HepG2 (cell line): ENCODE measurements around the gene DNAJC5. TPM values are rescaled to one million over a fixed set of nuclear protein-coding genes. Genes with fewer than 3 reads are reported as not detected.

Source experiments
- ETV5 ChIP-seq: IDR thresholded peaks from 2 replicates; pipeline ENCODE4 v1.6.1; 2018; ENCODE audit warnings: missing biosample characterization, missing genetic modification reagents, inconsistent platforms, borderline replicate concordance
- GATAD2A ChIP-seq: IDR thresholded peaks from 2 replicates; pipeline ENCODE4 v1.6.1; 2016
- HMG20B ChIP-seq: conservative IDR thresholded peaks from 2 replicates; pipeline ENCODE4 v1.6.1; 2016; ENCODE audit warnings: missing genetic modification reagents, missing compliant biosample characterization
- MTA3 ChIP-seq: sonication (generic); formaldehyde crosslinking; IDR thresholded peaks from 2 replicates; pipeline ENCODE4 v1.4.0; 2020; ENCODE audit warnings: missing genetic modification reagents
- MTF2 ChIP-seq: sonication (generic); formaldehyde crosslinking; IDR thresholded peaks from 2 replicates; pipeline ENCODE4 v1.5.0; 2020; ENCODE audit warnings: missing genetic modification reagents, borderline replicate concordance
- ZNF225 ChIP-seq: sonication (generic); formaldehyde crosslinking; IDR thresholded peaks from 2 replicates; pipeline ENCODE4 v1.4.0; 2020; ENCODE audit warnings: mild to moderate bottlenecking, missing genetic modification reagents
- ZNF263 ChIP-seq: sonication (generic); formaldehyde crosslinking; IDR thresholded peaks from 2 replicates; pipeline ENCODE4 v1.4.0; 2020; ENCODE audit warnings: missing genetic modification reagents
- ZNF274 ChIP-seq: sonication (generic); formaldehyde crosslinking; IDR thresholded peaks from 2 replicates; pipeline ENCODE4 v1.5.1; 2020; ENCODE audit warnings: mild to moderate bottlenecking, missing genetic modification reagents
- ZNF747 ChIP-seq: sonication (generic); formaldehyde crosslinking; IDR thresholded peaks from 2 replicates; pipeline ENCODE4 v1.8.1; 2023; ENCODE audit warnings: missing genetic modification reagents, mild to moderate bottlenecking, borderline replicate concordance
- polyA plus RNA-seq, 8 experiments: library from polyadenylated mRNA; depleted of rRNA in 3 of 8; stranded (reverse) in 7 of 8; unstranded in 1 of 8; fragments of >200 nt; fragmentation: Illumina TruSeq in 4 of 8; extraction: Trizol in 4 of 8; gene quantifications; 2 replicates each; pipeline versions ENCODE4 v1.2.1 to v1.2.3, GENCODE V29; 2011 to 2016; ENCODE audit warnings: low read depth in 4 of 8, missing spikeins in 1 of 8, mixed read lengths in 1 of 8; ENCODE audit not compliant: insufficient read depth in 1 of 8
- total RNA-seq, 5 experiments: library from RNA; depleted of rRNA; stranded (reverse); fragments of >200 nt; fragmentation: Illumina TruSeq; extraction: Trizol; gene quantifications; 2 replicates each; pipeline ENCODE4 v1.2.3, GENCODE V29; 2016; ENCODE audit warnings: low read depth in 1 of 5
- TF ChIP-seq, protein P1 (sequence below), 2 experiments: sonication (generic) in 1 of 2; formaldehyde crosslinking in 1 of 2; IDR thresholded peaks; 2 replicates each; pipeline versions ENCODE4 v1.5.1 to v1.6.1; 2011 to 2020; ENCODE audit warnings: borderline replicate concordance in 1 of 2, low read depth in 1 of 2, low read length in 1 of 2, mild to moderate bottlenecking in 1 of 2, missing genetic modification reagents in 1 of 2, moderate library complexity in 1 of 2
- TF ChIP-seq, protein P2 (sequence below), 2 experiments: fragments of 450-650 bp in 1 of 2; sonication (generic) in 1 of 2; formaldehyde crosslinking in 1 of 2; IDR thresholded peaks; 2 replicates each; pipeline versions ENCODE4 v1.6.1 to v1.8.0; 2016 to 2022; ENCODE audit warnings: antibody characterized with exemption in 1 of 2, mild to moderate bottlenecking in 1 of 2, missing genetic modification reagents in 1 of 2
- TF ChIP-seq, protein P3 (sequence below): sonication (generic); formaldehyde crosslinking; IDR thresholded peaks from 2 replicates; pipeline ENCODE4 v1.8.0; 2022; ENCODE audit warnings: missing genetic modification reagents, mild to moderate bottlenecking, moderate library complexity, borderline replicate concordance
- TF ChIP-seq, protein P4 (sequence below): IDR thresholded peaks from 2 replicates; pipeline ENCODE4 v1.6.1; 2016; ENCODE audit warnings: missing compliant biosample characterization, missing genetic modification reagents, borderline replicate concordance

The DNAJC5 gene
- total and polyA plus RNA-seq, 2 of the 13 experiments (the other 11 are each of a cell fraction or from before 2014, with no cell fraction given), result 42.8 to 64.5 TPM

DNA sequence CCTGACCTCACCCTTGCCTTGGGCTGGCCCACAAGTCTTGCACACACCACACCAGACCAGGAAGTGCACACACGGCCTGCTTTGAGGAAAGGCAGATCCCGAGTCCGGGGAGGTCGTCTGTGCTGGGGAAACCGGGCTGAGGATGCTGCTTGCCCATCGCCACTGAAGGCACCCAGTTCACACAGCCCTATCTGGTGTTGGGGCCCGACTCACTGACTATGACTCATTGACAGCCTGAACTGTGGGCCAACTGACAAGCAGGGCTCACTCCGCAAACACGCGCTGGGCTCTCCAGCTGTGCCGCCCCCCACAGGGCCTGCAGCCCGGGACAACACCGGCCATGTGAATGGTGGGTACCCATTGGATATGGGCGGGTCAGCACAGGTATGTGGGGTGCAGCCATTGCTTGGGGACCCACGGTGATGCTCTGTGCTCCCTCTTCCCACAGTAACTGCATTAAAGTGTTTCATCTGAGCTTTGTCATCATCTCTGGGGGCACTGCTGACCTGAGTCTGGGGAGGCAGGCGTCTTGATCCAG, 82.9 kb downstream of the DNAJC5 start (continued):
- TF ChIP-seq, protein P1, sequence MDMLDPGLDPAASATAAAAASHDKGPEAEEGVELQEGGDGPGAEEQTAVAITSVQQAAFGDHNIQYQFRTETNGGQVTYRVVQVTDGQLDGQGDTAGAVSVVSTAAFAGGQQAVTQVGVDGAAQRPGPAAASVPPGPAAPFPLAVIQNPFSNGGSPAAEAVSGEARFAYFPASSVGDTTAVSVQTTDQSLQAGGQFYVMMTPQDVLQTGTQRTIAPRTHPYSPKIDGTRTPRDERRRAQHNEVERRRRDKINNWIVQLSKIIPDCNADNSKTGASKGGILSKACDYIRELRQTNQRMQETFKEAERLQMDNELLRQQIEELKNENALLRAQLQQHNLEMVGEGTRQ (IDR thresholded peaks at IDR 0.05; ENCODE audit: low read depth, low read length), result no peak
- TF ChIP-seq, protein P1 (CRISPR knock-in tag; IDR thresholded peaks at IDR 0.05; ENCODE audit: borderline replicate concordance), result no peak
- TF ChIP-seq ZNF747 (CRISPR knock-in tag) (no peak), ZNF225 (CRISPR knock-in tag) (no peak), HMG20B (CRISPR knock-in tag) (0 out of 2 replicates have a peak, but pooled peaks have one; percentile 21), ETV5 (CRISPR knock-in tag) (peak; percentile 23; the same call in 1 of the 2 replicates), GATAD2A (CRISPR knock-in tag) (peak; percentile 88), ZNF263 (CRISPR knock-in tag) (no peak), MTA3 (CRISPR knock-in tag) (no peak), ZNF274 (CRISPR knock-in tag) (0 out of 2 replicates have a peak, but pooled peaks have one; percentile 53), MTF2 (CRISPR knock-in tag) (peak; percentile 68; the same call in 1 of the 2 replicates)
- TF ChIP-seq, protein P2, sequence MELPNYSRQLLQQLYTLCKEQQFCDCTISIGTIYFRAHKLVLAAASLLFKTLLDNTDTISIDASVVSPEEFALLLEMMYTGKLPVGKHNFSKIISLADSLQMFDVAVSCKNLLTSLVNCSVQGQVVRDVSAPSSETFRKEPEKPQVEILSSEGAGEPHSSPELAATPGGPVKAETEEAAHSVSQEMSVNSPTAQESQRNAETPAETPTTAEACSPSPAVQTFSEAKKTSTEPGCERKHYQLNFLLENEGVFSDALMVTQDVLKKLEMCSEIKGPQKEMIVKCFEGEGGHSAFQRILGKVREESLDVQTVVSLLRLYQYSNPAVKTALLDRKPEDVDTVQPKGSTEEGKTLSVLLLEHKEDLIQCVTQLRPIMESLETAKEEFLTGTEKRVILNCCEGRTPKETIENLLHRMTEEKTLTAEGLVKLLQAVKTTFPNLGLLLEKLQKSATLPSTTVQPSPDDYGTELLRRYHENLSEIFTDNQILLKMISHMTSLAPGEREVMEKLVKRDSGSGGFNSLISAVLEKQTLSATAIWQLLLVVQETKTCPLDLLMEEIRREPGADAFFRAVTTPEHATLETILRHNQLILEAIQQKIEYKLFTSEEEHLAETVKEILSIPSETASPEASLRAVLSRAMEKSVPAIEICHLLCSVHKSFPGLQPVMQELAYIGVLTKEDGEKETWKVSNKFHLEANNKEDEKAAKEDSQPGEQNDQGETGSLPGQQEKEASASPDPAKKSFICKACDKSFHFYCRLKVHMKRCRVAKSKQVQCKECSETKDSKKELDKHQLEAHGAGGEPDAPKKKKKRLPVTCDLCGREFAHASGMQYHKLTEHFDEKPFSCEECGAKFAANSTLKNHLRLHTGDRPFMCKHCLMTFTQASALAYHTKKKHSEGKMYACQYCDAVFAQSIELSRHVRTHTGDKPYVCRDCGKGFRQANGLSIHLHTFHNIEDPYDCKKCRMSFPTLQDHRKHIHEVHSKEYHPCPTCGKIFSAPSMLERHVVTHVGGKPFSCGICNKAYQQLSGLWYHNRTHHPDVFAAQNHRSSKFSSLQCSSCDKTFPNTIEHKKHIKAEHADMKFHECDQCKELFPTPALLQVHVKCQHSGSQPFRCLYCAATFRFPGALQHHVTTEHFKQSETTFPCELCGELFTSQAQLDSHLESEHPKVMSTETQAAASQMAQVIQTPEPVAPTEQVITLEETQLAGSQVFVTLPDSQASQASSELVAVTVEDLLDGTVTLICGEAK (IDR thresholded peaks at IDR 0.05), result no peak
- TF ChIP-seq, protein P2 (CRISPR knock-in tag; IDR thresholded peaks at IDR 0.05), result no peak
- TF ChIP-seq, protein P3, sequence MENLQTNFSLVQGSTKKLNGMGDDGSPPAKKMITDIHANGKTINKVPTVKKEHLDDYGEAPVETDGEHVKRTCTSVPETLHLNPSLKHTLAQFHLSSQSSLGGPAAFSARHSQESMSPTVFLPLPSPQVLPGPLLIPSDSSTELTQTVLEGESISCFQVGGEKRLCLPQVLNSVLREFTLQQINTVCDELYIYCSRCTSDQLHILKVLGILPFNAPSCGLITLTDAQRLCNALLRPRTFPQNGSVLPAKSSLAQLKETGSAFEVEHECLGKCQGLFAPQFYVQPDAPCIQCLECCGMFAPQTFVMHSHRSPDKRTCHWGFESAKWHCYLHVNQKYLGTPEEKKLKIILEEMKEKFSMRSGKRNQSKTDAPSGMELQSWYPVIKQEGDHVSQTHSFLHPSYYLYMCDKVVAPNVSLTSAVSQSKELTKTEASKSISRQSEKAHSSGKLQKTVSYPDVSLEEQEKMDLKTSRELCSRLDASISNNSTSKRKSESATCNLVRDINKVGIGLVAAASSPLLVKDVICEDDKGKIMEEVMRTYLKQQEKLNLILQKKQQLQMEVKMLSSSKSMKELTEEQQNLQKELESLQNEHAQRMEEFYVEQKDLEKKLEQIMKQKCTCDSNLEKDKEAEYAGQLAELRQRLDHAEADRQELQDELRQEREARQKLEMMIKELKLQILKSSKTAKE (CRISPR knock-in tag), result peak; percentile 57; the same call in 1 of the 2 replicates
- TF ChIP-seq, protein P4, sequence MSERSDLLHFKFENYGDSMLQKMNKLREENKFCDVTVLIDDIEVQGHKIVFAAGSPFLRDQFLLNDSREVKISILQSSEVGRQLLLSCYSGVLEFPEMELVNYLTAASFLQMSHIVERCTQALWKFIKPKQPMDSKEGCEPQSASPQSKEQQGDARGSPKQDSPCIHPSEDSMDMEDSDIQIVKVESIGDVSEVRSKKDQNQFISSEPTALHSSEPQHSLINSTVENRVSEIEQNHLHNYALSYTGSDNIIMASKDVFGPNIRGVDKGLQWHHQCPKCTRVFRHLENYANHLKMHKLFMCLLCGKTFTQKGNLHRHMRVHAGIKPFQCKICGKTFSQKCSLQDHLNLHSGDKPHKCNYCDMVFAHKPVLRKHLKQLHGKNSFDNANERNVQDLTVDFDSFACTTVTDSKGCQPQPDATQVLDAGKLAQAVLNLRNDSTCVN (CRISPR knock-in tag), result peak; percentile 61
